GM08714 (cell line): ENCODE data around the gene SKAP1.
"Not testable (repeated sequence)": the region's sequence is repeated elsewhere in the genome, so short reads cannot be mapped to it uniquely, and the experiment has no call there.

Experiments used
- H3K4me3 ChIP-seq: fragments of 200-500 bp; sonication (Bioruptor generic); 2 replicates; pipeline ENCODE4 v1.5.1; 2014; ENCODE audit warnings: mild to moderate bottlenecking, low read length, inconsistent platforms
- ZNF274 ChIP-seq: IDR thresholded peaks from 2 replicates; pipeline ENCODE4 v1.6.1; 2012; ENCODE audit warnings: mild to moderate bottlenecking, low read depth, low read length

The SKAP1 gene

GRCh38 chr17:48190871-48191270, 239.1 kb downstream of the SKAP1 start:
- no peak for TF ChIP-seq ZNF274
- no peak overlapping the region for H3K4me3 ChIP-seq

GRCh38 chr17:48187872-48188608, 242.0 kb downstream of the SKAP1 start:
- TF ChIP-seq ZNF274, result no peak
- no peak overlapping the region for H3K4me3 ChIP-seq

- not testable (repeated sequence) for H3K4me3 ChIP-seq
These were observed 243.7 kb downstream of the SKAP1 start for GRCh38 chr17:48186317-48186716.

GRCh38 chr17:48184721-48185120, 245.3 kb downstream of the SKAP1 start:
- no peak for TF ChIP-seq ZNF274
- no peak overlapping the region for H3K4me3 ChIP-seq

GRCh38 chr17:48181653-48182052, 248.4 kb downstream of the SKAP1 start:
- no peak overlapping the region for H3K4me3 ChIP-seq
- TF ChIP-seq ZNF274, result no peak

- H3K4me3 ChIP-seq, result no peak overlapping the region
- no peak for TF ChIP-seq ZNF274
These were observed 249.0 kb downstream of the SKAP1 start for GRCh38 chr17:48180842-48181629.

GRCh38 chr17:48179071-48179945, 250.7 kb downstream of the SKAP1 start:
- no peak for TF ChIP-seq ZNF274
- H3K4me3 ChIP-seq, result no peak overlapping the region

- no peak overlapping the region for H3K4me3 ChIP-seq
- no peak for TF ChIP-seq ZNF274
These were observed 251.7 kb downstream of the SKAP1 start for GRCh38 chr17:48178317-48178716.

- TF ChIP-seq ZNF274, result no peak
- no peak overlapping the region for H3K4me3 ChIP-seq
These were observed 252.2 kb downstream of the SKAP1 start for GRCh38 chr17:48177816-48178215.

- no peak overlapping the region for H3K4me3 ChIP-seq
- no peak for TF ChIP-seq ZNF274
These were observed 253.6 kb downstream of the SKAP1 start for GRCh38 chr17:48176471-48176855.

GRCh38 chr17:48175692-48176470, 254.1 kb downstream of the SKAP1 start:
- H3K4me3 ChIP-seq, result no peak overlapping the region
- no peak for TF ChIP-seq ZNF274

- TF ChIP-seq ZNF274, result no peak
- H3K4me3 ChIP-seq, result no peak overlapping the region
These were observed 255.0 kb downstream of the SKAP1 start for GRCh38 chr17:48174833-48175523.
